ENCODE measurements around the gene ZBTB18.

DNA sequence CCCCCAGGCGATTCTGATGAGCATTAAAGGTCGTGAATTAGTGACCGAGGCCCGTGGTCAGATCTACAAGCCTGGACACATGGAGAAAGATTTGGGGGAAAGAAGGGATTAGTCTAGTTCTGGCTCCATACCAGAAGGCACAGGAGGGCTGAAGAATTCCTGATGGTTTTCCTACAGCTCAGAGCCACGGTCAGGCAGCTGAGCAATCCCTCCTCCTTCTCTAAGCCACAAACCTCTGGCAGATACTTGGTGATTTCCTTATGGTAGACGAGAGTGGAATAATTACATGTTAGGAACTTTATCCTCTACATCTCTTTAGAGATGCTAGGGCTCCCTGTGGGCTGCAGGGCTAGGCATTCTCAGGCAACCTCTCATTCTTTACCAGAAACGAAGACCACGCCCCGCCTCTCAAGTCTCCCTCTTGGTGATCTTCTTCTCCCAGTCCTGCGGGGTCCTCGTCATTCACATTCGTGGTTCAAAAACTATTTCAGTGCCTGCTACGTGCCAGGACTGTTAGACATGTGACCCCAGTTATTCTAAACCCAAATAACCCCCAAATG is 20.5 kb upstream of the ZBTB18 start:
- TF ChIP-seq, protein P1, sequence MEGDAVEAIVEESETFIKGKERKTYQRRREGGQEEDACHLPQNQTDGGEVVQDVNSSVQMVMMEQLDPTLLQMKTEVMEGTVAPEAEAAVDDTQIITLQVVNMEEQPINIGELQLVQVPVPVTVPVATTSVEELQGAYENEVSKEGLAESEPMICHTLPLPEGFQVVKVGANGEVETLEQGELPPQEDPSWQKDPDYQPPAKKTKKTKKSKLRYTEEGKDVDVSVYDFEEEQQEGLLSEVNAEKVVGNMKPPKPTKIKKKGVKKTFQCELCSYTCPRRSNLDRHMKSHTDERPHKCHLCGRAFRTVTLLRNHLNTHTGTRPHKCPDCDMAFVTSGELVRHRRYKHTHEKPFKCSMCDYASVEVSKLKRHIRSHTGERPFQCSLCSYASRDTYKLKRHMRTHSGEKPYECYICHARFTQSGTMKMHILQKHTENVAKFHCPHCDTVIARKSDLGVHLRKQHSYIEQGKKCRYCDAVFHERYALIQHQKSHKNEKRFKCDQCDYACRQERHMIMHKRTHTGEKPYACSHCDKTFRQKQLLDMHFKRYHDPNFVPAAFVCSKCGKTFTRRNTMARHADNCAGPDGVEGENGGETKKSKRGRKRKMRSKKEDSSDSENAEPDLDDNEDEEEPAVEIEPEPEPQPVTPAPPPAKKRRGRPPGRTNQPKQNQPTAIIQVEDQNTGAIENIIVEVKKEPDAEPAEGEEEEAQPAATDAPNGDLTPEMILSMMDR (IDR thresholded peaks at IDR 0.05; ENCODE audit: low read depth, low read length) = no peak
- no peak for TF ChIP-seq POLR2A (IDR thresholded peaks at IDR 0.05; ENCODE audit: extremely low read depth, insufficient read length)
- TF ChIP-seq, protein P2, sequence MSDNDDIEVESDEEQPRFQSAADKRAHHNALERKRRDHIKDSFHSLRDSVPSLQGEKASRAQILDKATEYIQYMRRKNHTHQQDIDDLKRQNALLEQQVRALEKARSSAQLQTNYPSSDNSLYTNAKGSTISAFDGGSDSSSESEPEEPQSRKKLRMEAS (IDR thresholded peaks at IDR 0.05; ENCODE audit: low read depth, low read length) = no peak
